Measurements from ENCODE around the gene JOSD2.

GRCh38 chr19:50465000-50465399, 46.0 kb downstream of the JOSD2 start:
- TF ChIP-seq EZH2phosphoT487 (IDR thresholded peaks at IDR 0.05; ENCODE audit: low read length) = no peak
- TF ChIP-seq, protein P1, sequence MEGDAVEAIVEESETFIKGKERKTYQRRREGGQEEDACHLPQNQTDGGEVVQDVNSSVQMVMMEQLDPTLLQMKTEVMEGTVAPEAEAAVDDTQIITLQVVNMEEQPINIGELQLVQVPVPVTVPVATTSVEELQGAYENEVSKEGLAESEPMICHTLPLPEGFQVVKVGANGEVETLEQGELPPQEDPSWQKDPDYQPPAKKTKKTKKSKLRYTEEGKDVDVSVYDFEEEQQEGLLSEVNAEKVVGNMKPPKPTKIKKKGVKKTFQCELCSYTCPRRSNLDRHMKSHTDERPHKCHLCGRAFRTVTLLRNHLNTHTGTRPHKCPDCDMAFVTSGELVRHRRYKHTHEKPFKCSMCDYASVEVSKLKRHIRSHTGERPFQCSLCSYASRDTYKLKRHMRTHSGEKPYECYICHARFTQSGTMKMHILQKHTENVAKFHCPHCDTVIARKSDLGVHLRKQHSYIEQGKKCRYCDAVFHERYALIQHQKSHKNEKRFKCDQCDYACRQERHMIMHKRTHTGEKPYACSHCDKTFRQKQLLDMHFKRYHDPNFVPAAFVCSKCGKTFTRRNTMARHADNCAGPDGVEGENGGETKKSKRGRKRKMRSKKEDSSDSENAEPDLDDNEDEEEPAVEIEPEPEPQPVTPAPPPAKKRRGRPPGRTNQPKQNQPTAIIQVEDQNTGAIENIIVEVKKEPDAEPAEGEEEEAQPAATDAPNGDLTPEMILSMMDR (IDR thresholded peaks at IDR 0.05; ENCODE audit: low read length) = no peak
